GM18870 (cell line): ENCODE results near the gene TACR2.

Source experiments
- ATAC-seq: cut with Tn5 transposase; IDR thresholded peaks from one replicate; pipeline ENCODE4 v1.9.1; 2021; ENCODE audit warnings: moderate library complexity; ENCODE audit not compliant: unreplicated experiment

The TACR2 gene

DNA sequence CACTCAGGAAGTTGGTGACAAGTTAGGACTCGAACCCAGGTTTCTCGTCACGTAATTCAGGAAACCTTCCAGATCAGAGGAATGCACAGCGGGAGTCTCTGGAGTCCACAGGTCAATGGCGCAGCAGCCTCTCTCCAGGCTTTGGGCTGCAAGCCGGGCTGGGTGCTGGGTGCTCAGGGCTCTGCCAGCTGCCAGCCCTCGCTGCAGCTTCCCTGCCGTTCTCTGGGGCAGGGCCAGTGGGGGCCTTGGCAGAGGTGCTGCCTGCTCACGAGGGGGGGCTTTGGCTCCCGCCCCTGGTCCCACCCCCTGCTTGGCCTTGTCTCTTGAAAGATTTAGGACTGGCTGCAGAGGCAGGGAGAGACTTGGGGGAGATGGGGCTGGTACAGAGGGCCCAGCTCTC, at the start of gene TACR2:
Gene TACR2, minus strand, starts transcription at position 224 of the 400 bp plus-strand sequence. CDS start 595 bp downstream, outside the sequence.
- ATAC-seq, result no peak

DNA sequence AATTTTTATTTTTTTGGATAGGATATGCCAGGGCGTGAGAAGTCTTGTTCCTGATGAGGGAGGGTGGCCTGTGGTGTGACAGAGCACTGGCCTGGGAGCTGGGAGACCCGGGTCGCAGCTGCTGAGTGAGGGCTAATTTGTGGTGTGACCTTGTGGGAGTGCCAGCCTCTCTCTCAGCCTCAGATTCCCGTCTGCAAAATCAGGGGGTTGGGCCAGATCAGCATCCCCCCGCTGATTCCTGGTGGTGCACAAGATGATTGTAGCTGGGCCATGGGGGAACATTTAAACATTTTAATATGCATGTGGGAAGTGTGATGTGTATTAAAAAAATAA, 49.4 kb upstream of the TACR2 start:
- no peak for ATAC-seq

GRCh38 chr10:69465457-69466157, 48.9 kb upstream of the TACR2 start:
- ATAC-seq, result no peak

GRCh38 chr10:69464801-69465401, 48.2 kb upstream of the TACR2 start:
- no peak for ATAC-seq

GRCh38 chr10:69464401-69464800, 47.7 kb upstream of the TACR2 start:
- ATAC-seq, result no peak

GRCh38 chr10:69463886-69464285, 47.2 kb upstream of the TACR2 start:
- ATAC-seq, result no peak

- no peak for ATAC-seq
Observed at GRCh38 chr10:69461243-69462025, 44.7 kb upstream of the TACR2 start.

DNA sequence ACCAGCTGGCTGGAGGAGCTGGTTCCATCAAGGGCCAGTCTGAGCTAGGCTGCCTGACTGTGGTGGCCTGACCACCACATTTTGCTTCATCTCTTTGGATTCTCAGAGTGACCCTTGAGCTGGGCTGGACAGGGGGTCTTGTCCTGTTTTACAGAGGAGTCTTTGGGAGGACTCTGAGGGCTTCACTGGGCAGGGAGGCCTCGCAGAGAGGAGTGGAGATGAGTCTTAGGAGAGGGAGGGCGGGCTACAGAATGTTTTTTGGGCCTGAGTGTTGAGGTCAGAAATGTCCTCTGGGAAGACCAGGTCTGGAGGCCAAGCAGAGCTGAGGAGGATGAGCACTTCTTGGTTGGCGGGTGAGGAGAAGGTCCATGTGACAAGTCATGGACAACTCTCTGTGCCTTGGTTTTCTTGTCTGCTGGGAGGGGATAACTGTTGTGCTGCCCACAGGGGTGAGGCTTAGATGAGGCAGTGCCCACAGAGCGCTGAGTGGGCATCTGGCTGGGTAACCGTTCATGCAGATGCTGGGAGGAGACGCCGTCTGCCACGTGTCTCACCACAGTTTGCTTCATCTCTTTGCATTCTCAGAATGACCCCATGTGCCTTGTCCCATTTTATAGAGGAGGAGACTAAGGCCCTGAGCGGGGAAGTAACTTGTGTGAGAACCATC, 44.0 kb upstream of the TACR2 start:
- no peak for ATAC-seq

GRCh38 chr10:69459893-69460575, 43.3 kb upstream of the TACR2 start:
- no peak for ATAC-seq

DNA sequence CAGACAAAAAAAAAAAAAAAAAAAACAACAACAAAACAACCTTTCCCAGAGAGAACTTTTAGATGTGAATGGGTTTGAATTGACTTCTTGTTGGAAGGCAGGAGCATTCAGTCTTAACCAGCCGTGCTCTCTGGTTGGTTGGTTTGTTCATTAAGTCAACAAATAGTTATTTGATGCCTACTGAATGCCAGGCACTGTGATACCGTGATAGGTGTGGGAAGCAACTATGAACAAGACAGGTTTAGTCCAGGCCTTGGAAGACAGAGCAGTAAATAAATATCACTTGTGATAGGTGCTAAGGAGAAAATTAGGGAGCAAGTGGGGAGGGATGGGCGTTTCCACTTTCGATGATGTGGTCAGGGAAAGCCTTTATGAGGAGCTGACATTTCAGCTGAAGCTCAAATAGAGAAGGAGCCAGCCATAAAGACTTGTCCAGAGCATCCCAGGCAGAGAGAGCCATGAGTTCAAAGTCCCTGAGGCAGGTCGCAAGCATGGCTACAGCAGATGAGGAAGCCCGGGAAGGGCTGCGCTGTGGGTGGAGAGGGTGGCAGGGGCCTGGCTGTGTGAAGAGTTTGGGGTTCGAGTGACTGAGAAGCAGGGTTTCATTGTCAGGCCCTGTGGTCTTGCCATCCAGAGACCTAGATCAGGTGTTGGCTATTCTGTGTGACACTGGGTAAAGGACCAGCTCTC, 42.5 kb upstream of the TACR2 start:
- ATAC-seq, result no peak

DNA sequence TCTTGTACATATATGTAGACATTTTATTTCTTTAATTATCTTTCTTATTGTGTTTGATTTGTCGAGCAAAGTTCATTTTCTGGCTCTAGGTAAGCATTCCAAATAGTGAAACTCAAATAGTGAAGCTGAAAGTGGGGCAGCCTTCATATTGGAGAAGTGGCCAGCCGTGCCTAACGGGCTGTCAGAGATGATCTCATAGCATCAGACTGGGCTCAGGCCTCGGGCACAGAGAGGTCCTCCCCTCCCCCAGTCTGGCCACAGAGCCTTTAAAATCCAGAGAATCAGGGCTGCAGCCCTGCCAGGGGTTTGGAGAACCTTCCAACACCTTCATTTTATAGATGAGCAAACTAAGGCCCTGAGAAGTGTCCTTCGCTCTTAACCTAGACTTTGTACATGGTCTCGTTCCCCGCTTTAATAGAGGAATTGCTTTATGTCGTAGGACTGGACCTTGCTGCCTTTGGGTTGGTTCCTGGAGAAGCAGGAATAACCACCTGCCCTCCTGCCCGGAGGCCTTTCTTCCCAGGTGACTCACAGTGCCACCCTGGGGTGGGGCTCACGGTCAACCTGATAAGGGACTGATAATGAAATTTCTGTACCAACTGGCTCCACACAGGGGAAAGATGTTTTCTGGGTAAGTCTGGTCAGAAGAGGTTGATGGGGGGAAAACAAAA, 41.8 kb upstream of the TACR2 start:
- ATAC-seq, result no peak

DNA sequence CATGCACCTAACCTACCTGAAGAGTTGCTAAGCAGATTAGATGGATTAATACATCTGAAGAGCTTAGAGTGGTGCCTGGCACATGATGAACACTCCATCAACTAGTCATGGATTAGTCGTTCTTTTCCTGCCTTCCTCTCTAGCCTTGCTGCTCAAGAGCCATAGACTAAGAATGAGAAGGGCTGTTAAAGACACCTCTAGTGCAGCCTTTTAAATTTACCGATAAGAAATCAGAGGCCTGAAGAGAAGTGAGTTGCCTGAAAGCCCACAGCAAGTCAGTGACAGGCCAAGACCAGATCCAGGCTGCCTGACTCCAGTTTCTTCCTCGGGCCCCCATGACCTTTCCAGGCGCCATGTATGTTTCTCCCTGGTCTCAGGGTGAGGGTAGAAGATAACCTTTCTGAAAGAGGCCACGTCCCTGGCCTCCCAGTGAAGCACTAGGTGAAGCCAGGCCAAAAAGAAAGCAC, 41.1 kb upstream of the TACR2 start:
- ATAC-seq, result no peak

DNA sequence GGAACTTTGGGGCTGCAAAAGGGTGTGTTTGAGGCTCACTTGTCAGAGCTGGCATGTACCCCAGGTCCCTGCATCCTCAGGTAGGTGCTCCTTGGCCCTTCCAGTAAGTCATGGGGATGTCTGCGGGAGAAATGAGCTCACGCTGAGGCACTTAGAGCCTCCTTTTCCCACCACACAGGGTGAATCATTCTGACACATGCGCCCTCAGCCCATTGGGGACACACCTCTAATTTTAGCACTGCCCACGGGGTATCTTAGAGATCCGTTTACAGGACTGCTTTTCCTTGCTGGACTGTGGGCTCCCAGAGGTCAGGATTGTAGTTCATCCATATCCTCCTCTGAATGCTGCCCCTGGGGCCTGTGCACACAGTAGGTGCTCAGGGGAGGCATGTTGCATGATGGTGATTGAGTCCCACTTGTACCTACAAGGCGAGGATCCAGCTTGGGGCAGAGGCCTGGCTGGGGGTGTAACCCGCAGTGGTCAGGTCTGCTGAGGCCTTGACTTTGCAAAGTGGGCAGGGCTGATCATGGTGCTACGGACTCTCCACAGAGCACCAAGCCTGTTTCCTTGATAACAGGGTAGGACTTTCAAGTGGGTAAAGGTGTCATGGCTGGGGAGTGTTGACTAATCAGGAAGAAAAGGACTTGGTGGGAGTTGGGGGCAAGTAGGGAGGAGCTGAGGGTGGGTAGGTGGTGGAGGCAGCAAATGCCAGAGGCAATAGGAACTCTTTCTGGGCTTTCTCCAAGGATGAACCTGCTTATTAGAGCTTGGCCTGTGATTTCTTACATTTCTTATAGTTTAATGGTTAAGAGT, 40.4 kb upstream of the TACR2 start:
- ATAC-seq, result no peak

GRCh38 chr10:69455006-69455763, 38.5 kb upstream of the TACR2 start:
- ATAC-seq, result no peak

DNA sequence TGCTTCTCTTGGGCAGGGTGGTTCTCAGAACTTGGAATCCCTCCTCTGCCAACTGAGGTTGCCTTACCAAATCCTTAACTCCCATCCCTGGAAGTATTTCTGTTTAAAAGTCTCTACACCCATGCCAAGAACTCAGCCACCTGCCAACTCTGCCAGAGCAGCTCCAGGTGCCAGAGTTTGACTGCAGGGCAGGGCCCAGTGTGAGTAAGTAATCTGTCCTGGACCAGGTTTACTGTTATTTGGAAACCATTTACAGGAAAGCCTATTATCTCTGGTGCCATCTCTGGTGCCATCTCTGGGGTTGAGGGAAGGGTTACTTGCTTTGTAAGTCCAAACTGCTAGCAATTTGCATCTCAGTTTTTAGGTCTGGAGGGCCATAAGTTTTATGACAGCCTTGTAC, 37.1 kb upstream of the TACR2 start:
- no peak for ATAC-seq

- no peak for ATAC-seq
Observed at GRCh38 chr10:69452676-69453415, 36.1 kb upstream of the TACR2 start.

DNA sequence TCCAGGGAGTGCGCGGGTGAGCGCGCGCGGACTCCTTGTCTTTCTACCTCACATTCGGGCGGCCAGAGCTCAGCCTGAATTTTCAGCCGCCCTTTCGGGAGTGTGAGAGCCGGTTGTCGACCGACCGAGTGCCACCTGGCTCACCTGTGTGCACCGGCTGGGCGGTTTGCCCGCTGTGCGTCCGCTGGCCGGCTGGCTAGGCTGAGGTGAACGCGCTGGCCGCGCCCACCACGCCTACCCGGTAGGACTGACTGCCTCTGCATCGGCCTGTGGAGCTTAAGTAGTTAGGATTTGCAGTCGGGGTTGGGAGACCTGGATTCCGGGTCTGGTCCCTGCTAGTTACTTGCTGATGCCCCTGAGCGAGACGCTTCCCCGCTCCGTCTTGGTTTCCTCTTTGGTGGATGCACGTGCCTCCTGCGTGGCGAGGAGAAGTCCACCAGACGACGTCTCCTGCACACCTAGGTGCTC, 35.1 kb upstream of the TACR2 start:
- no peak for ATAC-seq
